HG03045 (cell line): ENCODE results near the gene LYRM7.
"Not testable (repeated sequence)": the region's sequence is repeated elsewhere in the genome, so short reads cannot be mapped to it uniquely, and the experiment has no call there.

Experiments
- ATAC-seq: cut with Tn5 transposase; IDR thresholded peaks from one replicate; pipeline ENCODE4 v1.9.1; 2021; ENCODE audit warnings: mild to moderate bottlenecking, moderate library complexity; ENCODE audit not compliant: unreplicated experiment

LYRM7 gene

GRCh38 chr5:131218392-131218791, 47.6 kb downstream of the LYRM7 start:
- ATAC-seq = peak; percentile 53

GRCh38 chr5:131220566-131220965, 49.8 kb downstream of the LYRM7 start:
- no peak for ATAC-seq

GRCh38 chr5:131221008-131221703, 50.4 kb downstream of the LYRM7 start:
- no peak for ATAC-seq

GRCh38 chr5:131221888-131222287, 51.1 kb downstream of the LYRM7 start:
- ATAC-seq = no peak

- no peak for ATAC-seq
These were observed 52.0 kb downstream of the LYRM7 start for GRCh38 chr5:131222731-131223130.

- no peak for ATAC-seq
These were observed 53.1 kb downstream of the LYRM7 start for GRCh38 chr5:131223751-131224386.

- ATAC-seq = peak; percentile 77
These were observed 53.9 kb downstream of the LYRM7 start for GRCh38 chr5:131224387-131225201.

- ATAC-seq = no peak
These were observed 54.7 kb downstream of the LYRM7 start for GRCh38 chr5:131225282-131225974.

GRCh38 chr5:131226899-131227298, 56.2 kb downstream of the LYRM7 start:
- ATAC-seq = no peak

- no peak for ATAC-seq
These were observed 57.9 kb downstream of the LYRM7 start for GRCh38 chr5:131228646-131229045.

GRCh38 chr5:131229623-131230022, 58.9 kb downstream of the LYRM7 start:
- ATAC-seq = no peak

GRCh38 chr5:131230406-131230805, 59.7 kb downstream of the LYRM7 start:
- peak; percentile 67 for ATAC-seq

GRCh38 chr5:131239686-131240085, 68.9 kb downstream of the LYRM7 start:
- no peak for ATAC-seq

- ATAC-seq = no peak
These were observed 72.0 kb downstream of the LYRM7 start for GRCh38 chr5:131242728-131243255.

- no peak for ATAC-seq
These were observed 74.6 kb downstream of the LYRM7 start for GRCh38 chr5:131245312-131245711.

- ATAC-seq = no peak
These were observed 75.2 kb downstream of the LYRM7 start for GRCh38 chr5:131245948-131246347.

GRCh38 chr5:131246504-131246903, 75.8 kb downstream of the LYRM7 start:
- no peak for ATAC-seq

GRCh38 chr5:131250751-131251475, 80.2 kb downstream of the LYRM7 start:
- ATAC-seq = no peak

- peak; percentile 74 for ATAC-seq
These were observed 82.1 kb downstream of the LYRM7 start for GRCh38 chr5:131252824-131253171.

- ATAC-seq = not testable (repeated sequence)
These were observed 83.3 kb downstream of the LYRM7 start for GRCh38 chr5:131254025-131254424.
